ENCODE results near the gene SLCO3A1.
"Not testable (repeated sequence)": the region's sequence is repeated elsewhere in the genome, so short reads cannot be mapped to it uniquely, and the experiment has no call there.

The SLCO3A1 gene

DNA sequence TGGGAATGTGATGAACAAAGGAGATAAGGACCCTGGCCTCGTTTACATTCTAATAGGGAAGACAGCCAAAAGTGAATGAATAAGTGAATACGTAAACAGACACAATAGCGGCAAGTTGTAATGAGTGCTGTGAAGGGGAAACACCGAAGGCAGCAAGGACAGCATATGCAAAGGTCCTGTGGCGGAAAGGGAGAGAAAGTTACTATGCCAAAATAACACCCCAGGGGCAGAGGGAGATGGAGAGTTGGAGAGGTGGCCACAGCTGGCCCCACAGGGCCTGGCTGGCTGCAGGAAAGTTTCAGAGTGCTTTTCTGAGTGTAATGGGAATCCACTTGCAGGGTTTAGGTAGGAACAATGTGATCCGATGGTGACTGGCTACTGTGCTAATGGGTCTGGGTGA is 91.9 kb downstream of the SLCO3A1 start:
- no peaks in the 10 kb centered on the region for H3K4me1 Mint-ChIP-seq
- peaks cover 4% of the 10 kb centered on the region for H3K36me3 Mint-ChIP-seq
- peaks cover 29% of the 10 kb centered on the region for H3K27me3 Mint-ChIP-seq

DNA sequence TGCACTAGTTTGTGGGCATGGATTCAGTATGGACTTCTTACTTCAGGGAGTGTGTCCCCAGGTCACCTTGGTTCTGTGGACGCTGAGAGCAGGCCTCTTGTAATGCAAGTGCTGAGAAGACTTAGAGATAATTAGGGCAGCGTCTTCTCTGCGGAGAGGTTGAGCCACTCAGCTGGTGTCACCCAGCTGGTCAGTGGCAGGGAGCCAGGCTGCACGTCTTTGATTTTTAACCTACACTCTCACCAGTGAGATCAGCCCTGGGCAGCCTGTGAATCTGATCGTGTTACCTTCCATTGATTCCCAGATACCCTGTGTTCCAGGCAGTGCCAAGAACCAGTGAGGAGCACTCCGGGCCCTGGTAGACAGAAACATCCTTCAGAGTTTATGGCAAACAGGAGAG is 92.6 kb downstream of the SLCO3A1 start:
- no peak overlapping the region for H3K4me3 Mint-ChIP-seq
- H3K27ac Mint-ChIP-seq: no peak overlapping the region
- H3K4me1 Mint-ChIP-seq: no peaks in the 10 kb centered on the region
- peaks cover 5% of the 10 kb centered on the region for H3K9me3 Mint-ChIP-seq
- ATAC-seq: no peak
- peaks cover 4% of the 10 kb centered on the region for H3K36me3 Mint-ChIP-seq
- peaks cover 29% of the 10 kb centered on the region for H3K27me3 Mint-ChIP-seq

More for the DNA sequence above, 91.9 kb downstream of the SLCO3A1 start:
- ATAC-seq: no peak
- no peak overlapping the region for H3K4me3 Mint-ChIP-seq
- H3K27ac Mint-ChIP-seq: no peak overlapping the region
- H3K9me3 Mint-ChIP-seq: peaks cover 5% of the 10 kb centered on the region

GRCh38 chr15:91946581-91947292 is 93.2 kb downstream of the SLCO3A1 start:
- Mint-ChIP-seq H3K4me3 (no peak overlapping the region), H3K36me3 (peaks cover 4% of the 10 kb centered on the region), H3K4me1 (no peaks in the 10 kb centered on the region), H3K27me3 (peaks cover 29% of the 10 kb centered on the region), H3K9me3 (peaks cover 5% of the 10 kb centered on the region), H3K27ac (no peak overlapping the region)
- ATAC-seq: no peak

DNA sequence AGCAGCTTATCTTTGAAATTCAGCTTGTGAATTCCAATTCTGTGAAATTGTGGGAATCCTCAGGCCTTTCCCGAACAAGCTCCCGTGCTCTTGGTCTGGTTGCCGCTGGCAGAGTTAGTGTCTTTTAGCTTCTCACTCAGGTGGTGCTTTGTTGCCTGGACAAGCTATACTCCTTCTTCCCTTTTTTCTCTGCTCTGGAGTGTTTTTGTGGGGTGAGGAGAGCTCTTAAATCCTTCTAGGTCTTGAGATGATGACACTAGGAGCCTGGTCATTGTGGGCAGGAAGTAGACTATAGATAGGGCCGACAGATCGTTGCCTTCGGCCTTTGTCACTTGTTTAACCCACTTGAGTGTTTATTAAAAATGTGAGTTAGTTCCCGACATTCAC is 93.8 kb downstream of the SLCO3A1 start:
- H3K36me3 Mint-ChIP-seq: peaks cover 4% of the 10 kb centered on the region
- ATAC-seq: no peak
- H3K27me3 Mint-ChIP-seq: peaks cover 29% of the 10 kb centered on the region
- H3K4me1 Mint-ChIP-seq: no peaks in the 10 kb centered on the region
- no peak overlapping the region for H3K27ac Mint-ChIP-seq
- no peak overlapping the region for H3K4me3 Mint-ChIP-seq
- peaks cover 5% of the 10 kb centered on the region for H3K9me3 Mint-ChIP-seq

- Mint-ChIP-seq H3K36me3 (peaks cover 4% of the 10 kb centered on the region), H3K9me3 (peaks cover 5% of the 10 kb centered on the region), H3K27ac (no peak overlapping the region), H3K27me3 (peaks cover 29% of the 10 kb centered on the region), H3K4me3 (no peak overlapping the region), H3K4me1 (no peaks in the 10 kb centered on the region)
- ATAC-seq: no peak
Observed at GRCh38 chr15:91947683-91948608, 94.4 kb downstream of the SLCO3A1 start.

GRCh38 chr15:91949361-91949760 is 95.9 kb downstream of the SLCO3A1 start:
- ATAC-seq: no peak
- Mint-ChIP-seq H3K4me3 (no peak overlapping the region), H3K36me3 (peaks cover 4% of the 10 kb centered on the region), H3K4me1 (no peaks in the 10 kb centered on the region), H3K9me3 (peaks cover 8% of the 10 kb centered on the region), H3K27me3 (peaks cover 29% of the 10 kb centered on the region), H3K27ac (no peak overlapping the region)

GRCh38 chr15:91950054-91950453 is 96.5 kb downstream of the SLCO3A1 start:
- no peaks in the 10 kb centered on the region for H3K4me1 Mint-ChIP-seq
- no peak overlapping the region for H3K4me3 Mint-ChIP-seq
- ATAC-seq: no peak

GRCh38 chr15:91950631-91951329 is 97.3 kb downstream of the SLCO3A1 start:
- peaks cover 6% of the 10 kb centered on the region for H3K9me3 Mint-ChIP-seq
- H3K4me1 Mint-ChIP-seq: no peaks in the 10 kb centered on the region
- no peak for ATAC-seq
- H3K27me3 Mint-ChIP-seq: peaks cover 16% of the 10 kb centered on the region
- no peaks in the 10 kb centered on the region for H3K36me3 Mint-ChIP-seq
- H3K4me3 Mint-ChIP-seq: no peak overlapping the region
- H3K27ac Mint-ChIP-seq: no peak overlapping the region

More at GRCh38 chr15:91950054-91950453, 96.5 kb downstream of the SLCO3A1 start:
- Mint-ChIP-seq H3K27ac (no peak overlapping the region), H3K9me3 (peaks cover 11% of the 10 kb centered on the region), H3K36me3 (peaks cover 4% of the 10 kb centered on the region), H3K27me3 (peaks cover 24% of the 10 kb centered on the region)

- Mint-ChIP-seq H3K9me3 (peaks cover 6% of the 10 kb centered on the region), H3K4me3 (no peak overlapping the region), H3K27ac (no peak overlapping the region), H3K27me3 (peaks cover 14% of the 10 kb centered on the region), H3K36me3 (no peaks in the 10 kb centered on the region), H3K4me1 (no peaks in the 10 kb centered on the region)
- ATAC-seq: no peak
Observed at GRCh38 chr15:91952216-91952615, 98.7 kb downstream of the SLCO3A1 start.

DNA sequence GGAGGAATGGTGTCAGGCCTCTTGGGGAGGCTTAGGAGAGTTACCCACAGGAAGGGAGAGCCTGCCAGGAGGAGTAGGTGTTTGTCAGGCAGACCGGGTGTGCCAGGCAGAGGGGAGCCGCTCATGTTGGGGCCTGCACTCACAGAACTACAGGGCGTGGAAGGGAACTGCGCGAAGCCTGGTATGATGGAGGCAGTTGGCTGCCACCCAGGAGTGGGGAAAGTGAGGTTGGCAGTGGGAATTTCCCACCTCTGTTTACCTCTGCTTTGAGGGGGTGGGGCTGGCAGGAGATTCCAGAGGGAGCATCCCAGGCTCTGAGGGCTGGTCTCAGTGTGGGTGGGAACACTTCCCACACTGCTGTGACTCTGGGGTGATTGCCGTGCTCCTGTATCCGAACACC is 99.9 kb downstream of the SLCO3A1 start:
- no peak overlapping the region for H3K27ac Mint-ChIP-seq
- peaks cover 14% of the 10 kb centered on the region for H3K27me3 Mint-ChIP-seq
- peaks cover 6% of the 10 kb centered on the region for H3K9me3 Mint-ChIP-seq
- ATAC-seq: no peak
- H3K4me1 Mint-ChIP-seq: no peaks in the 10 kb centered on the region
- no peaks in the 10 kb centered on the region for H3K36me3 Mint-ChIP-seq
- H3K4me3 Mint-ChIP-seq: no peak overlapping the region

DNA sequence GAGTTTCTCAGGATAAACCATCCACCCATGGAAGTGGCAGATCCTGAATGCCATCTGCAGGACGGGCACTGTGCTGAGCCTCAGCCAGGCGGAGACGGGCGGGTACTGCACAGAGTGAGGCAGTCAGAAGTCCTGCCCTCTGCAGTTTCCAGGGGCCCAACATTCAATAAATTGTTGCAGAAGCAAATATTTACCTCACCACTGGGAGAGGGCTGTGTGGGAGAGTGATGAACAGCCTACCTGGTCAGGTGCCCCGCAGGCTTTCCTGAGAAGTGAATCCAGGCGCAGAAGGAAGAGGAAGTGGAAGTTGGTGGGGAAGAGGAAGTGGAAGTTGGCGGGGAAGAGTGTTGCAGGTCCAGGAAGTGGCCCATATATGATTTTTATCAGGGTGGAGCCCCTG is 100.8 kb downstream of the SLCO3A1 start:
- Mint-ChIP-seq H3K27ac (no peak overlapping the region), H3K4me3 (no peak overlapping the region), H3K4me1 (no peaks in the 10 kb centered on the region)

DNA sequence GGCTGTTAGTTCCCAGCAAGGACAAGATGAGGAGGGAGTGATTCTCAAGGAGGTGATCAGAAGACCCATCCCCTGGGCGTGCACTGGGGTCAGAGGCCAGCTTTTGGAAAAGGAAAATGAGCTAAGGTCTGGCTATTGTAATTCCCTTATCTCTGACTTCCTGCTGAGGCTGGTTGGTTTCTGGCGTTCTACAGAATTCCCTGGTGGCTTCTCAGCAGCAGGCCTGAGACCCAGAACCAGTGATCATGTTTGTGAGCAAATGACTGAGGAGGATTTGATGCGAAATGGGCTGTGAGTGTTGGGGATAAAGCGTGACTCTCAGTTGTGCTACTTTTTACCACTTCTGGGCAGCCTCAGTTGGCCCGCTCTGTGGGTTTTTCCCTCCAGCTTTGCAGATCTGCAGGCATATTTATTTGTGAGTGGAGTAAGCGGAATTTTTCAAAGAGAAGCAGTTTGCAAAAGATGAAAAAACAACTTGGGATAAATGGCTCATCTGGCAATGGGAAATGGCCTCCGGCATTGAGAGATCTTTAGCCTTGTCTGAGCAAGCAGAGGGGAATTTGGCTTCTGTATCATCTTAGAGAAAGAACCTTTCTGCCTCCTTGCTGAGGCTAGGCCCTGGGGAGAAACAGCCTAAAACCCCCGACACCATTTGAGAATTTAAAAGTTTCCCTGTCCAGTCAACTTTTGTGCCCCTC is 102.7 kb downstream of the SLCO3A1 start:
- Mint-ChIP-seq H3K4me1 (no peaks in the 10 kb centered on the region), H3K27ac (no peak overlapping the region), H3K9me3 (peaks cover 6% of the 10 kb centered on the region), H3K36me3 (no peaks in the 10 kb centered on the region), H3K27me3 (no peaks in the 10 kb centered on the region), H3K4me3 (no peak overlapping the region)
- ATAC-seq: no peak

More for the DNA sequence above, 100.8 kb downstream of the SLCO3A1 start:
- no peaks in the 10 kb centered on the region for H3K36me3 Mint-ChIP-seq
- peaks cover 6% of the 10 kb centered on the region for H3K9me3 Mint-ChIP-seq
- ATAC-seq: no peak
- H3K27me3 Mint-ChIP-seq: peaks cover 10% of the 10 kb centered on the region

DNA sequence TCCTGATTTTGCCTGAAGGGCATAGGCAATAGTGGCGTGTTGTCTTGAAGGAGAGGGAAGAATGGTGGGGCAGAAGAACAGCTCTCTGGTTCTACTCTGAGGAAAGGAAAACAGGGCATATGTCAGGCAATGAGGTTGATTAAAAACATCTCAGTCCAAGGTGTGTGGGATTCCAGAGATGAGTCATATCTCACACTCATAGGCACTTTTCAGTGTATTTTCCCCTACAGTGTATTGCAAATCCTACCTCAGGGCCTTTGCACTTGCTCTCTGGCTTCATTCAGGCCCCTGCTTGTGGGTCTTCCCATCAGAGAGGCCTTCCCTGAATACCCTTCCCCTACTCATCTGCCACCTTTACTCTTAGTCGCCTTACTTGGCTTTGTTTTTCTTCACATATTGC is 107.8 kb downstream of the SLCO3A1 start:
- Mint-ChIP-seq H3K4me3 (no peak overlapping the region), H3K27me3 (no peaks in the 10 kb centered on the region), H3K36me3 (no peaks in the 10 kb centered on the region), H3K9me3 (peaks cover 4% of the 10 kb centered on the region), H3K27ac (no peak overlapping the region), H3K4me1 (no peaks in the 10 kb centered on the region)
- no peak for ATAC-seq

- ATAC-seq, H3K27ac Mint-ChIP-seq, H3K9me3 Mint-ChIP-seq, H3K4me3 Mint-ChIP-seq, H3K4me1 Mint-ChIP-seq, H3K27me3 Mint-ChIP-seq, H3K36me3 Mint-ChIP-seq: not testable (repeated sequence)
Observed at GRCh38 chr15:91963747-91964146, 110.2 kb downstream of the SLCO3A1 start.

Data from stimulated activated memory B cell treated with anti-CD40 and anti-IgM and Interleukin-4, amounts not matched to agents 10 μg/mL and 1 μg/mL and 100 μg/mL, for 72 hours (primary cell).